NOMO-1 treated with dmso at 0.1 percent for 144 hours (cell line): ENCODE results near the gene SLC7A4.
"Not testable (repeated sequence)": the region's sequence is repeated elsewhere in the genome, so short reads cannot be mapped to it uniquely, and the experiment has no call there.

ENCODE experiments used
- DNase-seq: peaks from one replicate; lab custom pipeline; 2025; ENCODE audit not compliant: unreplicated experiment; lab: John Stamatoyannopoulos, UW

The SLC7A4 gene

GRCh38 chr22:21043860-21044535 lies 11.6 kb upstream of the SLC7A4 start:
- DNase-seq, result no peak

DNA sequence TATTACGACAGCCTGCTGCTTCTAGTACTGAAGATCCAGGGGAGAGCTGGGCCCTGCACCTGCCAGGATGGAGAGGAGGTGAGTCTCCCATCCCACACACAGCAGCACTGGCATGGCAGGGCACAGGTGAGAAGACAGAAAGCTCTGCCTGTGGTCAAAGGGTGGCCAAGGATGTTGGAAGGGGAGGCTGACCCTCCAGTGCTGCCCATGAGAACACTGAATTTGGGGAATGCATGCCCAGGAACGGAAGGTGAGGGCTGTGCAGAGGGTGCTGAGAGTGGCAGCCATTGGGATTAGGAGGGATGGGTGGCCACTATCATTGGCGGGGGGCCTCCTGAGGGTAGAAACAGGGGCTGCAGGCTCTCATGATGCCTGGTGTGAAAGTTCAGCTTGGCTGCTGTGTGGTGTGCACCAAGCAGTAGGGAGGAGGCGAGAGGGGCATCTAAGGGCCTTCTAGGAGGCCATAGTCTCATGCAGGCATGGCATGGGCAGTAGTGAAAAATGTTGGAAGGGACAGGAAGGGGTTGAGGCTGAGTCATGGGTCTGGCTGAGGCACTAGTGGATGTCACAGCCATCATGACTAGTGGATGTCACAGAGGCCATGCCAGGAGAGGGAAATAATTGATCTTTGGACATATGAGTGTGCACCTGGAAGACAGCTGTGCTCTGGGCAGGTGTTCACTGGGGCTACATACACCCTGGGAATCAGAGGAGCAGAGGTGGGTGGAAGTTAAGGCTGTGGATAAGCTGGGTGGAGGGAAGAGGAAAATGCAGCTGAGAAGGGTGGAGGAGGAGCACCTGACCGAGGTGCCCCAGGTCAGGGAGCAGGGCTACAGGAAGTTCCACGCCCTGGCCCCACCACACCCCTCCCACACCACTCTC lies 10.9 kb upstream of the SLC7A4 start:
- DNase-seq, result no peak

- DNase-seq, result no peak
Measured at GRCh38 chr22:21041937-21042336, 9.6 kb upstream of the SLC7A4 start.

- DNase-seq, result not testable (repeated sequence)
Measured at GRCh38 chr22:21039158-21039557, 6.8 kb upstream of the SLC7A4 start.

DNA sequence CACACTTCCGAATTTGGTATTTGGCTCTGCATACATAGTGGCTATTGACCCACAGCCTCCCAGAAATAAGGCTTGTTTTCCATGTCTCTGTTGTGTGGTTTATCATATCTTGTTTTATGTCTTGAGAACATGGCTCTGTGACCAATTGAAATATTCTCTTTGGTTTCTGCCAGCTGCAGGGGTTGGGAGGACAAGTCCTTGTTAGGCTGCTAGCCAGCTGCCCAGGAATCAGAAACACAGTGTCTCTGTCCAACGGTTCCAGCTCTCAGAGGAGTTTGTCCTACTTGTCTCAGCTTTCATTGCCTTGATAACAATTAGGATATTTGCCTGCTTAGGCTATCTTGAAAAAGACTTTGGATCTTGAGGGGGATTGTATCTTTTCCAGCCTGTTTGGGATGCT lies 6.0 kb upstream of the SLC7A4 start:
- no peak for DNase-seq

GRCh38 chr22:21034989-21035388 lies 2.6 kb upstream of the SLC7A4 start:
- DNase-seq, result no peak

DNA sequence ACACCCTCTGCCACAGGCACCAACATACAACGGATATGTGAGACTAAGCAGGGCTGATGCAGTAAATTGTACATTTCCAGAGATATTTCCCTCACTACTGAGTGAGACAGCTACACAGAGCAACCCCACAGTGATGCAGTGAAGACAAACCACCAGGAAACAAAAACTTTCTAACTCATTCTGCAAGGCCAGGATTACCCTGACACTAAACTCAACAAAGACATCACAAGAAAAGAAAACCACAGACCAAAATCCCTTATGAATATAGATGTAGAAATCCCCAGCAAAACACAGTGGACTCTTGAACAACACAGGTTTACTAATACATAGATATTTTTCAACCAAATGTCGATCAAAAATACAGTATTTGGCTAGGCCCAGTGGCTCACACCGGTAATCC lies 1.5 kb upstream of the SLC7A4 start:
- no peak for DNase-seq

GRCh38 chr22:21032868-21033688 lies 717 bp upstream of the SLC7A4 start:
- DNase-seq, result no peak

- DNase-seq, result no peak
Measured at GRCh38 chr22:21031545-21032036, 770 bp downstream of the SLC7A4 start.

- no peak for DNase-seq
Measured at GRCh38 chr22:21030621-21031544, 1.5 kb downstream of the SLC7A4 start.

GRCh38 chr22:21030032-21030431 lies 2.3 kb downstream of the SLC7A4 start:
- no peak for DNase-seq

GRCh38 chr22:21029486-21030025 lies 2.8 kb downstream of the SLC7A4 start:
- no peak for DNase-seq

DNA sequence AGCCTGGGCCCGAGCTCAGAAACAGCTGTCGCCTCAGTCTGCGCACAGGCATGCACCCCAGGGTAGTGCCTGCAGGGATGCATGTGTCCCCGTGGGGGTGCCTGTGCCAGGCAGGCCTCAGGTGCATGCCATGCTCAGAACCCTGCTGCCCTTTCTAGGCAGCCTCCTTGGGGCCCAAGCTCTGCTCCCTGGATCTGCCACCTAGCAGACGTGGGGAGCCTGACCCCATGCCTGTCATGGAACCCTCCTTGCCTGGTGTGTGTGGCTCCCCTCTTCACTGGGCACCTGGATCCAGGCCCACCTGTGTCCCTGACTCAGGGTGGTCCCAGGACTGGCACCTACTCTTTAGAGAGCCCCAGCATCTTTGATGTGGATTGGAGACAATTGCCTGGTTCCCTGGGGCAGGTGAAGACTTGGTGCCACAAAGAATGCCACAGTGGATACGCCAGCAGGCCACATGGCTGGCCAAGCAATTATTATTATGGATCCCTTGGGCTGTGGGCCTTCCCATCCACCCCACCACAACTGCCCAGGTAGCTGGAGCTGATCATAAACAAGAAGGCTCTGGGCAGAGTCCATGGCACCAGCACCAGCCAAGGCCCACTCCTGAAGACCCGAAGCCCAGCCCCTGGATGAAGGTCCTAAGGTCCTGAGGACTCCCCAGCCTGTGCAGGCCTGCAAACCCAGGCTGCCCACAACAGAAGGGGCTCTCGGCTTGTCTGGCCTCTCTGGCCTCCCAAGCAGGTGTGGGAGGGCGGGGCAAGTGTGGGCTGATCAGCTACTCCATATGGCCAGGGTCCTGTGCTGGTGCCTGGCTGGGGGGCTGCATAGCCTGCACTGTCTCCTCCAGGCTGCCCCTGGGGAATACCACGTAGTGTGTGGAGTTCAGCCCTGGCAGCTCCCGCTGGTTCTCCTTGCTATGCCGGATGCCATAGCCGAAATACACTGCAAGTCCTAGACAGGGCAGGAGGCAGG lies 3.8 kb downstream of the SLC7A4 start:
- DNase-seq, result no peak

DNA sequence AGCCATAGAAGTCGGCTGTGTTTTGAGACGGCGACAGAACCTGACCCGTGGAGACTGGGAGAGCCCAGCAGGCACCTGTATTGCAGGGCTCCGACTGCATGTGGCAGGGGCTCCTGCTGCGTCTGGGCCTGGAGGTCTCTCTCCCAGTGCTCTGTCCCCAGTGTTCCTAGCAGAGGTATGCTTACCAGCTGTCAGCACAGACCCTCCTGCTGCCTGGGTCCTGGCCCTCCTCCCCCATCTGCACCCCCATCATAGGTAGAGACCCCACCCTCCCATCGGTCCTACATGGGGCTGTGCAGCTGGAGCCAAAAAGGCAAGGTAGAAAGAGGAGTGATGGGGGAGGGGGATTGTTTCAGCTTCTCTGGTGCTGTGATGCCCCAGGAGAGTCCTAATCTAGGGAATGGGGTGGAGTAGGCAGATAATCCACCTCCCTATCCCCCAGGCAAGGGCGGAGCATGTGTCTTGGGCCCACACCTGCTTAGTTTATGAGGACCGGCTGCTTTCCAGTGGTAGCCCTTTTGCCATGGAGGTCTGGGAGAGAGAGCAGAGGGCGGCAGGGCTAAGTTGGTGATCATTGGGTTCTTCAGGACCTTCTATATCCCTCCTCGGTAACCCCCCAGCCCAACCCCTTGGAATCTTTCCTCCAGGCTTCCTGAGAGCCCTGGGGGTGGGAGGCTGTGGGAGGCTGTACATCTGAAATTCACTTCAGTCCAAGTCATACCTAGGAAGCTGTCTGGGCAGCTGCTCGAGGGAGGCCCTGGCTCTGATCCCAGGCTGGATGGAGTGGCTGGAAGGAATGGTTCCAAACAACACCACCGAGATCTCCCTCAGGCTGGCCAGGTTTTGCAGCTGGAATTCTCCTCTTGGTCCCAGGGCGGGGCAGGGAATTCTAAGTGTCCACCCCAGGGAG lies 5.3 kb downstream of the SLC7A4 start:
- no peak for DNase-seq

DNA sequence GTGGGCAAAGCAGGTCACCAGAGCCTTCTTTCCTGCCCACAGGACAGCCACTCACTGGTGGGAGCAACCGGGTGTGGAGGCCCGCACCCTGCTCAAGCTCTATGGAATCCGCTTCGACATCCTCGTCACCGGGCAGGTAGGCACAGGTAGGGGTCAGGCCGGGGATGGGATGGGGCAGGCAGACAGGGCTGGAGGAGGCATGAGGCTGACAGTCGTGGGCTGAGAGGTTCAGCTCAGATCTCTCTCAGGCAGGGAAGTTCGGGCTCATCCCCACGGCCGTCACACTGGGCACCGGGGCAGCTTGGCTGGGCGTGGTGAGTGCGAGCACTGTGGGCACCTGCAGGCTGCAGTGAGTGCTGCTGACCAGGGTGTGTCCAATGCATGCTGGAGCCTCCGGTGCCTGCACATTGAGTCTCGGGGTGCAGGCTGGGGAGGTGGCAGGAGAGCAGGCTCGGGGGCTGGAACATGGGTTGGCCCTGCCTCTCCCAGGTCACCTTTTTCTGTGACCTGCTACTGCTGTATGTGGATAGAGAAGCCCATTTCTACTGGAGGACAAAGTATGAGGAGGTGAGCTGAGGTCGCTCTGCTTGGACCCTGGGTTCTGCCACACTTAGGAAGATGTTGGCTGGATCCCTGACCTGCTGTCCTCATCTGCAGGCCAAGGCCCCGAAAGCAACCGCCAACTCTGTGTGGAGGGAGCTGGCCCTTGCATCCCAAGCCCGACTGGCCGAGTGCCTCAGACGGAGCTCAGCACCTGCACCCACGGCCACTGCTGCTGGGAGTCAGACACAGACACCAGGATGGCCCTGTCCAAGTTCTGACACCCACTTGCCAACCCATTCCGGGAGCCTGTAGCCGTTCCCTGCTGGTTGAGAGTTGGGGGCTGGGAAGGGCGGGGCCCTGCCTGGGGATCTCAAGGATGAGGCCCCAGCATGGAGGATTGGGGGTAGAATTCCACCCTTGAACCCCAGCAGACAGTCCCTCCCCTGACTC lies 6.3 kb downstream of the SLC7A4 start:
- no peak for DNase-seq

- no peak for DNase-seq
Measured at GRCh38 chr22:21025266-21025665, 7.1 kb downstream of the SLC7A4 start.
